BJ (cell line): ENCODE results near the gene FUCA2. TPM values are rescaled to one million over a fixed set of nuclear protein-coding genes. Genes with fewer than 3 reads are reported as not detected.
A peak's percentile ranks its signal among the peaks of the same experiment; 100 is the strongest.
"Not testable (repeated sequence)": the region's sequence is repeated elsewhere in the genome, so short reads cannot be mapped to it uniquely, and the experiment has no call there.

Experiments
- CTCF ChIA-PET: fragments of 350-600 bp; formaldehyde crosslinking; extraction: SDS; loops from one replicate; lab custom pipeline; 2021; ENCODE audit warnings: antibody characterized with exemption, inconsistent platforms; lab: Yijun Ruan, JAX
- POLR2A ChIA-PET: fragments of 300-600 bp; sonication (Branson Sonifier 250); formaldehyde crosslinking; extraction: SDS; loops from one replicate; lab custom pipeline; 2021; ENCODE audit warnings: antibody characterized with exemption; lab: Charles Lee
- DNase-seq: peaks from one replicate; pipeline ENCODE4 v3.0.0-alpha.2; 2011; ENCODE audit warnings: low read depth
- H3K27me3 ChIP-seq: 2 replicates; pipeline ENCODE4 v1.6.0; 2011; ENCODE audit warnings: low read length; ENCODE audit not compliant: control insufficient read depth, insufficient read depth
- H3K36me3 ChIP-seq: 2 replicates; pipeline ENCODE4 v1.5.1; 2011; ENCODE audit warnings: low read length; ENCODE audit not compliant: control insufficient read depth, insufficient read depth
- H3K4me3 ChIP-seq: 2 replicates; pipeline ENCODE4 v1.5.1; 2011; ENCODE audit warnings: low read depth, mild to moderate bottlenecking, control low read depth, low read length
- CTCF ChIP-seq: IDR thresholded peaks from 2 replicates; pipeline ENCODE4 v1.5.1; 2011; ENCODE audit warnings: low read depth, mild to moderate bottlenecking, control low read depth, inconsistent platforms, low read length, moderate library complexity; ENCODE audit not compliant: insufficient read depth
- polyA plus RNA-seq: library from polyadenylated mRNA; depleted of rRNA; stranded (reverse); fragments of >200 nt; gene quantifications from 2 replicates; pipeline ENCODE4 v1.2.3, GENCODE V29; 2011; rRNA removed
- small RNA-seq: library from RNA; depleted of rRNA; stranded (forward); fragments of <200 nt; gene quantifications from one replicate; pipeline ENCODE3, GENCODE V24; 2012; ENCODE audit warnings: low replicate concordance, low read depth; ENCODE audit not compliant: insufficient read length

Gene FUCA2
- polyA plus RNA-seq, 1 experiment = 37.1 TPM

GRCh38 chr6:143449082-143449713 is 62.3 kb downstream of the FUCA2 start:
- Histone ChIP-seq H3K4me3 (peak overlapping the region; percentile 78), H3K27me3 (no peaks in the 10 kb centered on the region), H3K36me3 (no peaks in the 10 kb centered on the region)
- ChIA-PET CTCF (interaction anchor here (0.6 to 1.6 kb wide), 2 partner anchors 33 to 64 kb away, joined by 3 read pairs; no protein-coding TSS in a partner anchor), POLR2A (no interaction called here)
- no peak for TF ChIP-seq CTCF
- no peak for DNase-seq

- DNase-seq, H3K27me3 ChIP-seq, CTCF ChIA-PET, POLR2A ChIA-PET, H3K4me3 ChIP-seq, H3K36me3 ChIP-seq: not testable (repeated sequence)
Observed at GRCh38 chr6:143447865-143448264, 63.7 kb downstream of the FUCA2 start.

Small RNA genes within 50 kb of the gene (small RNA-seq; reads per million reads assigned to genes)
- gene RNA5SP221 = 2.7 reads per million, percentile 32 among the genes with 10 or more reads in this experiment

Other genes with a start within 250 kb of the FUCA2 start
- gene ADAT2, start 61.0 kb downstream of the FUCA2 start, polyA plus RNA-seq = 1.3 and 2.0 TPM in 2 replicates
- gene PEX3, start 60.9 kb downstream of the FUCA2 start, polyA plus RNA-seq = 19.7 and 31.1 TPM in 2 replicates
- 26.0 and 30.6 TPM in 2 replicates for gene PHACTR2, start 166.2 kb upstream of the FUCA2 start, polyA plus RNA-seq